GM12878 (cell line): ENCODE data around the gene NTF3. TPM values are rescaled to one million over a fixed set of nuclear protein-coding genes. Genes with fewer than 3 reads are reported as not detected.

Source experiments
- E4F1 ChIP-seq: fragments of 450-650 bp; IDR thresholded peaks from 2 replicates; pipeline ENCODE4 v1.6.1; 2018; ENCODE audit warnings: borderline replicate concordance, mild to moderate bottlenecking; ENCODE audit not compliant: partially characterized antibody
- POLR2AphosphoS2 ChIP-seq: IDR thresholded peaks from 2 replicates; pipeline ENCODE4 v1.6.1; 2011; ENCODE audit warnings: low read depth, mild to moderate bottlenecking, low read length, improper control_type of control experiment, moderate library complexity
- SIX5 ChIP-seq: IDR thresholded peaks from 2 replicates; pipeline ENCODE4 v1.6.1; 2011; ENCODE audit warnings: mild to moderate bottlenecking, low read depth, low read length, moderate library complexity; ENCODE audit not compliant: severe bottlenecking
- SREBF1 ChIP-seq: IDR thresholded peaks from 2 replicates; pipeline ENCODE4 v1.6.1; 2012; ENCODE audit warnings: mild to moderate bottlenecking, low read length
- ZBED1 ChIP-seq: IDR thresholded peaks from 2 replicates; pipeline ENCODE4 v1.6.1; 2016; ENCODE audit warnings: borderline replicate concordance
- ZBTB4 ChIP-seq: fragments of 450-650 bp; formaldehyde crosslinking; IDR thresholded peaks from 2 replicates; pipeline ENCODE4 v1.4.0; 2022; ENCODE audit warnings: mild to moderate bottlenecking, moderate library complexity
- polyA plus RNA-seq, 11 experiments: library from polyadenylated mRNA; depleted of rRNA in 4 of 11; unstranded in 6 of 11; stranded (reverse) in 5 of 11; fragments of >200 nt; fragmentation: Nextera tagmentation in 4 of 11; fragmentation: Illumina TruSeq in 1 of 11; extraction: Ambion mirVana in 4 of 11; extraction: Trizol in 1 of 11; gene quantifications; 1 replicate in 1 of 11; 2 replicates in 10 of 11; pipeline versions ENCODE4 v1.2.1 to v1.2.3, GENCODE V29; 2011 to 2016; ENCODE audit warnings: inconsistent platforms in 2 of 11, missing spikeins in 2 of 11, low read depth in 1 of 11
- total RNA-seq, 4 experiments: library from RNA; depleted of rRNA in 3 of 4; stranded (reverse); fragments of >200 nt in 3 of 4; fragmentation: Illumina TruSeq in 1 of 4; extraction: Trizol in 1 of 4; gene quantifications; 2 replicates each; pipeline versions ENCODE4 v1.2.1 to v1.2.3, GENCODE V29; 2013 to 2021

NTF3 gene
- total and polyA plus RNA-seq, 10 of the 15 experiments (the other 5 are each of a cell fraction or from before 2014, with no cell fraction given) = 0.07 TPM; not detected in 9

- TF ChIP-seq SIX5 (no peak), ZBED1 (no peak), POLR2AphosphoS2 (no peak), SREBF1 (no peak), E4F1 (no peak), ZBTB4 (CRISPR knock-in tag) (no peak)
These were observed 29.6 kb upstream of the NTF3 start (continued) for GRCh38 chr12:5402009-5402935.
